HepG2 (cell line): ENCODE measurements around the gene COX18. TPM values are rescaled to one million over a fixed set of nuclear protein-coding genes. Genes with fewer than 3 reads are reported as not detected.

ENCODE experiments used
- CBX1 ChIP-seq: IDR thresholded peaks from one replicate; pipeline ENCODE4 v1.6.1; 2016; ENCODE audit warnings: antibody characterized with exemption, low read depth
- CEBPB ChIP-seq: IDR thresholded peaks from 2 replicates; pipeline ENCODE4 v1.6.1; 2011; ENCODE audit warnings: low read depth, low read length, improper control_type of control experiment, borderline replicate concordance
- CHCHD3 ChIP-seq: sonication (generic); formaldehyde crosslinking; IDR thresholded peaks from 2 replicates; pipeline ENCODE4 v1.8.0; 2022; ENCODE audit warnings: mild to moderate bottlenecking, missing genetic modification reagents, moderate library complexity
- CREBL2 ChIP-seq: sonication (generic); formaldehyde crosslinking; IDR thresholded peaks from 2 replicates; pipeline ENCODE4 v1.8.1; 2023; ENCODE audit warnings: missing genetic modification reagents, mild to moderate bottlenecking, borderline replicate concordance
- CSRNP2 ChIP-seq: sonication (generic); formaldehyde crosslinking; conservative IDR thresholded peaks from 2 replicates; pipeline ENCODE4 v1.8.0; 2022; ENCODE audit warnings: low read depth, missing genetic modification reagents
- DNMT1 ChIP-seq: sonication (generic); formaldehyde crosslinking; IDR thresholded peaks from 2 replicates; pipeline ENCODE4 v1.5.1; 2020; ENCODE audit warnings: mild to moderate bottlenecking, missing genetic modification reagents
- EEA1 ChIP-seq: sonication (generic); formaldehyde crosslinking; IDR thresholded peaks from 2 replicates; pipeline ENCODE4 v1.5.1; 2020; ENCODE audit warnings: mild to moderate bottlenecking, missing genetic modification reagents, borderline replicate concordance
- IKZF4 ChIP-seq: sonication (generic); formaldehyde crosslinking; IDR thresholded peaks from 2 replicates; pipeline ENCODE4 v1.5.1; 2020; ENCODE audit warnings: borderline replicate concordance, mild to moderate bottlenecking, low read depth, missing genetic modification reagents; ENCODE audit errors: not compliant biosample characterization
- KDM2A ChIP-seq: sonication (generic); formaldehyde crosslinking; IDR thresholded peaks from 2 replicates; pipeline ENCODE4 v1.4.0; 2020; ENCODE audit warnings: low read depth, missing genetic modification reagents, borderline replicate concordance
- KLF15 ChIP-seq: sonication (generic); formaldehyde crosslinking; IDR thresholded peaks from 2 replicates; pipeline ENCODE4 v1.8.1; 2023; ENCODE audit warnings: borderline replicate concordance, mild to moderate bottlenecking, inconsistent platforms, missing genetic modification reagents, mixed read lengths
- MTA3 ChIP-seq: sonication (generic); formaldehyde crosslinking; IDR thresholded peaks from 2 replicates; pipeline ENCODE4 v1.4.0; 2020; ENCODE audit warnings: missing genetic modification reagents
- NR1H2 ChIP-seq: sonication (generic); formaldehyde crosslinking; IDR thresholded peaks from 2 replicates; pipeline ENCODE4 v1.8.1; 2022; ENCODE audit warnings: low read depth, missing genetic modification reagents, borderline replicate concordance
- NR2F2 ChIP-seq: IDR thresholded peaks from 2 replicates; pipeline ENCODE4 v1.6.1; 2012; ENCODE audit warnings: low read depth, inconsistent platforms, borderline replicate concordance
- PHF5A ChIP-seq: IDR thresholded peaks from one replicate; pipeline ENCODE4 v1.6.1; 2018; ENCODE audit warnings: low read depth, missing genetic modification reagents; ENCODE audit not compliant: unreplicated experiment
- RCOR2 ChIP-seq: IDR thresholded peaks from 2 replicates; pipeline ENCODE4 v1.6.1; 2016; ENCODE audit warnings: missing biosample characterization, missing genetic modification reagents
- SMAD1 ChIP-seq: sonication (generic); formaldehyde crosslinking; IDR thresholded peaks from 2 replicates; pipeline ENCODE4 v1.4.0; 2020; ENCODE audit warnings: missing genetic modification reagents, low read depth, mild to moderate bottlenecking, borderline replicate concordance
- SRY ChIP-seq: sonication (generic); formaldehyde crosslinking; IDR thresholded peaks from 2 replicates; pipeline ENCODE4 v1.8.0; 2022; ENCODE audit warnings: mild to moderate bottlenecking, missing genetic modification reagents
- SSRP1 ChIP-seq: IDR thresholded peaks from 2 replicates; pipeline ENCODE4 v1.6.1; 2016; ENCODE audit warnings: control low read depth
- ZBTB39 ChIP-seq: sonication (generic); formaldehyde crosslinking; IDR thresholded peaks from 2 replicates; pipeline ENCODE4 v1.5.0; 2020; ENCODE audit warnings: missing genetic modification reagents
- ZNF180 ChIP-seq: sonication (generic); formaldehyde crosslinking; IDR thresholded peaks from 2 replicates; pipeline ENCODE4 v1.4.0; 2020; ENCODE audit warnings: low read depth, missing genetic modification reagents, borderline replicate concordance
- ZNF260 ChIP-seq: sonication (generic); formaldehyde crosslinking; IDR thresholded peaks from 2 replicates; pipeline ENCODE4 v1.4.0; 2020; ENCODE audit warnings: missing genetic modification reagents, low read depth, mild to moderate bottlenecking, borderline replicate concordance
- ZNF430 ChIP-seq: sonication (generic); formaldehyde crosslinking; IDR thresholded peaks from 2 replicates; pipeline ENCODE4 v1.9.0; 2021; ENCODE audit warnings: mild to moderate bottlenecking, missing genetic modification reagents
- ZNF652 ChIP-seq: IDR thresholded peaks from 2 replicates; pipeline ENCODE4 v1.6.1; 2016; ENCODE audit warnings: low read depth, borderline replicate concordance
- ZNF678 ChIP-seq: sonication (generic); formaldehyde crosslinking; IDR thresholded peaks from 2 replicates; pipeline ENCODE4 v1.4.0; 2020; ENCODE audit warnings: mild to moderate bottlenecking, missing genetic modification reagents
- ZNF713 ChIP-seq: sonication (generic); formaldehyde crosslinking; IDR thresholded peaks from 2 replicates; pipeline ENCODE4 v1.4.0; 2020; ENCODE audit warnings: mild to moderate bottlenecking, missing genetic modification reagents
- polyA plus RNA-seq, 8 experiments: library from polyadenylated mRNA; depleted of rRNA in 3 of 8; stranded (reverse) in 7 of 8; unstranded in 1 of 8; fragments of >200 nt; fragmentation: Illumina TruSeq in 4 of 8; extraction: Trizol in 4 of 8; gene quantifications; 2 replicates each; pipeline versions ENCODE4 v1.2.1 to v1.2.3, GENCODE V29; 2011 to 2016; ENCODE audit warnings: low read depth in 4 of 8, missing spikeins in 1 of 8, mixed read lengths in 1 of 8; ENCODE audit not compliant: insufficient read depth in 1 of 8
- total RNA-seq, 5 experiments: library from RNA; depleted of rRNA; stranded (reverse); fragments of >200 nt; fragmentation: Illumina TruSeq; extraction: Trizol; gene quantifications; 2 replicates each; pipeline ENCODE4 v1.2.3, GENCODE V29; 2016; ENCODE audit warnings: low read depth in 1 of 5

COX18 gene
- total and polyA plus RNA-seq, 2 of the 13 experiments (the other 11 are each of a cell fraction or from before 2014, with no cell fraction given), result 8.7 to 21.3 TPM

- TF ChIP-seq NR1H2 (CRISPR knock-in tag) (no peak), NR2F2 (no peak), CREBL2 (CRISPR knock-in tag) (peak; percentile 91; the same call in 1 of the 2 replicates), CBX1 (peak; percentile 49), MTA3 (CRISPR knock-in tag) (no peak), ZNF652 (CRISPR knock-in tag) (no peak), CHCHD3 (CRISPR knock-in tag) (peak; percentile 5; the same call in 1 of the 2 replicates), KDM2A (CRISPR knock-in tag) (peak; percentile 100), PHF5A (CRISPR knock-in tag) (no peak), IKZF4 (CRISPR knock-in tag) (peak; percentile 73), ZNF180 (no peak), SSRP1 (CRISPR knock-in tag) (peak; percentile 21; the same call in 1 of the 2 replicates), SMAD1 (CRISPR knock-in tag) (peak; percentile 87; the same call in 1 of the 2 replicates), ZNF430 (CRISPR knock-in tag) (peak; percentile 99), ZBTB39 (peak; percentile 76; the same call in 1 of the 2 replicates), EEA1 (CRISPR knock-in tag) (peak; percentile 97; the same call in 1 of the 2 replicates), ZNF260 (CRISPR knock-in tag) (0 out of 2 replicates have a peak, but pooled peaks have one; percentile 56), RCOR2 (CRISPR knock-in tag) (no peak), CSRNP2 (CRISPR knock-in tag) (no peak; the same call in 1 of the 2 replicates), DNMT1 (CRISPR knock-in tag) (peak; percentile 87; the same call in 1 of the 2 replicates), KLF15 (CRISPR knock-in tag) (peak; percentile 92), CEBPB (peak; percentile 100), ZNF713 (0 out of 2 replicates have a peak, but pooled peaks have one; percentile 61), SRY (peak; percentile 95), ZNF678 (CRISPR knock-in tag) (peak; percentile 62)
Observed at GRCh38 chr4:73069338-73070073, at the start of gene COX18 (continued).
